Anterior cingulate cortex (tissue), 58 donors: ENCODE data around the gene STX18.
A peak's percentile ranks its signal among the peaks of the same experiment; 100 is the strongest.

ENCODE experiments used
- DNase-seq, 58 donors: peaks; one replicate each; lab custom pipeline; 2025; lab: John Stamatoyannopoulos, UW

STX18 gene

GRCh38 chr4:4408576-4409335 lies 133.1 kb downstream of the STX18 start:
- DNase-seq, result no peak

- DNase-seq, result no peak
Measured at GRCh38 chr4:4408132-4408523, 133.7 kb downstream of the STX18 start.

GRCh38 chr4:4407299-4408131 lies 134.3 kb downstream of the STX18 start:
- DNase-seq, result no peak

GRCh38 chr4:4406455-4407298 lies 135.2 kb downstream of the STX18 start:
- no peak for DNase-seq

- DNase-seq, result no peak
Measured at GRCh38 chr4:4405358-4405962, 136.4 kb downstream of the STX18 start.

GRCh38 chr4:4402966-4403365 lies 138.9 kb downstream of the STX18 start:
- DNase-seq, result no peak

GRCh38 chr4:4401036-4401435 lies 140.8 kb downstream of the STX18 start:
- DNase-seq, result no peak

GRCh38 chr4:4398430-4398829 lies 143.4 kb downstream of the STX18 start:
- no peak for DNase-seq

GRCh38 chr4:4397441-4397819 lies 144.4 kb downstream of the STX18 start:
- DNase-seq, result no peak

- peak in 2 of 58 donors; percentile 23 to 31 for DNase-seq
Measured at GRCh38 chr4:4396628-4397440, 145.0 kb downstream of the STX18 start.

- DNase-seq, result peak in 36 of 58 donors; percentile 6 to 82 (median 48)
Measured at GRCh38 chr4:4395849-4396627, 145.8 kb downstream of the STX18 start.

GRCh38 chr4:4395371-4395770 lies 146.5 kb downstream of the STX18 start:
- DNase-seq, result no peak

GRCh38 chr4:4394644-4395043 lies 147.2 kb downstream of the STX18 start:
- no peak for DNase-seq

GRCh38 chr4:4392501-4393183 lies 149.2 kb downstream of the STX18 start:
- DNase-seq, result no peak

- no peak for DNase-seq
Measured at GRCh38 chr4:4391866-4392265, 150.0 kb downstream of the STX18 start.

- no peak for DNase-seq
Measured at GRCh38 chr4:4390515-4391240, 151.2 kb downstream of the STX18 start.

GRCh38 chr4:4390046-4390445 lies 151.8 kb downstream of the STX18 start:
- DNase-seq, result no peak
